ENCODE measurements around the gene COPS4. TPM values are rescaled to one million over a fixed set of nuclear protein-coding genes. Genes with fewer than 3 reads are reported as not detected.
"Not testable (repeated sequence)": the region's sequence is repeated elsewhere in the genome, so short reads cannot be mapped to it uniquely, and the experiment has no call there.

COPS4 gene
- 250 TPM for total RNA-seq (ENCODE audit: insufficient read depth, low replicate concordance)

GRCh38 chr4:83034630-83035494 lies at the start of gene COPS4:
TSS of gene COPS4 (plus strand) at chr4:83035183. CDS start at chr4:83035225, 42 bp downstream.
- DNase-seq (ENCODE audit: low spot score): peak; percentile 100

GRCh38 chr4:82987519-82987918 lies 47.5 kb upstream of the COPS4 start:
- not testable (repeated sequence) for DNase-seq (ENCODE audit: low spot score)

GRCh38 chr4:82988323-82988832 lies 46.6 kb upstream of the COPS4 start:
- DNase-seq (ENCODE audit: low spot score): no peak

DNA sequence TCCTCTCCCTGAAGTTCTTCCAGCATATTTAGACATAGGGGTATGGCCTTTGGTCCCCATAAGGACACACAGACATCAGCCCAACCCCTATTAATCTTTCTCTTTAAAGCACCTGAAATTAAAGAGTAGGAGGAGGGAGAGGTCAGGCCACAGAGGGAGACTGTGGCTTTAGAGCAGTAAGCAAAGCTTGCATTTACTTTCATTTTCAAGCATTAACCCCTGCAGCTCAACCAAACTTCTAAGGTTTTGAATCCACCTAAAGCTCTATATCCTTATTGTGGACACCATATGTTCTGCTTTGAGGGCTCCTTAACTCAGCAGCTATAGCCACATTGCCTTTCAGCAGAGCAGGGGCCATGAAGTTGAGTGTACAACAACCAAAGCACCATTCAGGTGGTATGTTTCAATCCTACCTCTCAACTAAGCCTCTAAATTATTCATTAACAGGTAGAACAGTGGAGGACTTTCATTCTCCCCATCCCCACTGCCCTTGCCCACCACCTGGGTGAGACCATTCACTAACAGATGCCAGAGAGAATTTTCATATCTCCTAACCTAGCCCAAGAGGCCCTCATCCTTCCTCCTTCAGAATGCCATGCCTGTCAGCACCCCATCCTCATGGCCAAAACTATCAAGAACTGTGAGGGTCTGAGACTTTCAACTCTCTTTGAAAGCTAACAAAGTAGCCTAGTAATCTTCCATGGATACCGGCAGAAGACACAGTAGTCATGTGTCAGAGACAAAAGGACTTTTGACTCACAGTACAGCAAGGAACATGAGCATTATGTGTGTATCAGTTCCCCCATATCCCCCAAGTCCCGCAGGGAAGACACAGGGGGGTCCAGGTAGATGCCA lies 45.2 kb upstream of the COPS4 start:
- DNase-seq (ENCODE audit: low spot score): no peak

GRCh38 chr4:82994834-82995233 lies 40.1 kb upstream of the COPS4 start:
- DNase-seq (ENCODE audit: low spot score): no peak

DNA sequence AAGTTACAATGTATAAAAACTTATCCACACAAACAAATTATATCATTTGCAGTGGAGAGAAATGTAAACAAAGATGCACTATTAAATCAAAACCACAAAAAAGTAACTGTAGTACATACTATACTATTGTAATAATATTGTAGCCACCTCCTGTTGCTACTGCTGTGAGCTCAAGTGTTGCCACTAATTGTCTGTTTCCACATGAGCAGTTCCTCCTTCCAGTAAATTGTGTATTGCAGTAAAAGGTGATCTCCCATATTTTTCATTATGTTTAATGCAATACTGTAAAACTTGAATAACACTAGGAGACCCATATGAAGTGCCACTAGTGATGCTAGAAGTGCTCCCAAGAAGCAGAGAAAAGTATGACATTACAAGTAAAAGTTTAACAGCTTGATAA lies 36.1 kb upstream of the COPS4 start:
- DNase-seq (ENCODE audit: low spot score): no peak

DNA sequence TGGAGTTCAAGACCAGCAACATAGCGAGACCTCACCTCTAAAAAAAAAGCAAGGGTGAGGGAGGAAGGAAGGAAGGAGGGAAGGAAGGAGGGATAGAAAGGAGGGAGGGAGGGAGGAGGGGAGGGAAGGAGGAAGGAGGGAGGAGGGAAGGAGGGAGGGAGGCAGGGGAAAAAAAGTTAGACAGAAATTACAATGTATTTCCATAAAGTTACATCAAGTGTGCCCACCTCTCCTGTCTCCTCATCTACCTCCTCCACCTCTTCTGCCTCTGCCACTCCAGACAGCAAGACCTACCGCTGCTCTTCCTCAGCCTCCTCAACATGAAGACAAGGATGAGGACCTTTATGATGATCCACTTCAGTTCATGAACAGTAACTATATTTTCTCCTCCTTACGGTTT lies 32.7 kb upstream of the COPS4 start:
- no peak for DNase-seq (ENCODE audit: low spot score)

GRCh38 chr4:83003044-83003791 lies 31.8 kb upstream of the COPS4 start:
- not testable (repeated sequence) for DNase-seq (ENCODE audit: low spot score)

GRCh38 chr4:83009529-83009928 lies 25.5 kb upstream of the COPS4 start:
- DNase-seq (ENCODE audit: low spot score): no peak

- peak; percentile 38 for DNase-seq (ENCODE audit: low spot score)
Observed at GRCh38 chr4:83010111-83010521, 24.9 kb upstream of the COPS4 start.

DNA sequence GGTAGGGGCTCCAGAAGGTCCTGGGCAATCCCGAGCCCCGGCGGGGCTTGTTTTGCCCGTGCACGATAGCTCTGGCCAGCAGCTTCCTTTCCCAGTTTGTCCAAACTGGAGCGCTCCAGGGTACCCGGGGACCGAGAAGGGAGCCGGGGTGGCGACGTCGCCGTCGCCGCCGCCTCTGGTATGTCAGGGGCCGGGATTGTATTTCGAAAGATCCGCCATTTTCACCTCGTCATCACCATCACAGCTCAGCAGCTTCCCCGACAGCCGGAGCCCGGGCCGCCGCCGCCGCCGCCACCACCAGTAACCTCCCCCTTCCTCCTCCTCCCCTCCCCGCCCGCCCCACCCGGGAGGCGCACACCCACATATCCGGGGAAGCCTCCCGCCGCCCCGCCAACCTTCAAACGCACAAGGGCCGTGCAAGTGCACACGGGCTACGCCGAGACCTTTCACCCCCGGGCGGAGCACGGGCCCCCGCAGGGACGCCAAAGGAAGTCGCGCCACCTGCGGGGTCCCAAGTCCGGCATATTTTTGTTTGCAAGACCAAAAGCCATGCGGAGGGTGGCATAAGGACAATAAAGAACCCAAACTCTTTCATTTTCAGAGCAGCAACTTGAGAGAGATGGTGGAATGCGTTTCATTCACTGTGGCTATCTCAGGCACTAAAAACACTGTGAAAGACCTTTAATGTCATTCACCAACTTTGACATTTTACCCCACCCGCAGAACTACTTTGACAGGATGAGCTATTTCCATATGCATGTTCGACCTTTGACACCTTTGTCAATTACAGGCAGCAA lies 24.3 kb upstream of the COPS4 start, which contains the start of gene LIN54:
Gene LIN54, minus strand, starts transcription at position 302 of the 797 bp plus-strand sequence. CDS start 25,979 bp downstream, outside the sequence.
- DNase-seq (ENCODE audit: low spot score): peak; percentile 79

GRCh38 chr4:83011689-83012199 lies 23.2 kb upstream of the COPS4 start:
- DNase-seq (ENCODE audit: low spot score): no peak

DNA sequence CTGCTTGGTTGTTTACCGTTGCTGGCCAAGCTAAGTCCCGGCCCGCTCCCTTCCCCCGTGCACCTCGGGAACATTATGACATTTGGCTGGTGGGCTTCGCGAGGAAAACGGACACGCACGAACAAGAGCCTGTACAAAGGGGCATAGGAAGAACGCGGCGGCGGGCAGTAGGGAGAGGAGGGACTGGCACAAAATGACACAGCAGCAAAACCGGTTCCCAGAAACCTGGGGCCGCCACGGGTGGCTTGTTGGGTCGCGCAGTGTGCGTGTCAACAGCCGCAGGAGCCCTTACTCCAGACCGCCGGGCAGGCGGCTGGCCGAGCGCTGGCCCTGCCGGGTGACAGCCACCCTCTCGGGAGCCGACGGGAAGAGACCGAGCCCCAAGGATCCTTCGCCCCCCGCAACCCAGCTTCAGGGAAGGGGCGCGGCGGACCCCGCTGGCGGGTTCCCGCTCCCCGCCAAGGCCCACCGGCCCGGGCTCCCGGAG lies 22.7 kb upstream of the COPS4 start:
- DNase-seq (ENCODE audit: low spot score): peak; percentile 41

DNA sequence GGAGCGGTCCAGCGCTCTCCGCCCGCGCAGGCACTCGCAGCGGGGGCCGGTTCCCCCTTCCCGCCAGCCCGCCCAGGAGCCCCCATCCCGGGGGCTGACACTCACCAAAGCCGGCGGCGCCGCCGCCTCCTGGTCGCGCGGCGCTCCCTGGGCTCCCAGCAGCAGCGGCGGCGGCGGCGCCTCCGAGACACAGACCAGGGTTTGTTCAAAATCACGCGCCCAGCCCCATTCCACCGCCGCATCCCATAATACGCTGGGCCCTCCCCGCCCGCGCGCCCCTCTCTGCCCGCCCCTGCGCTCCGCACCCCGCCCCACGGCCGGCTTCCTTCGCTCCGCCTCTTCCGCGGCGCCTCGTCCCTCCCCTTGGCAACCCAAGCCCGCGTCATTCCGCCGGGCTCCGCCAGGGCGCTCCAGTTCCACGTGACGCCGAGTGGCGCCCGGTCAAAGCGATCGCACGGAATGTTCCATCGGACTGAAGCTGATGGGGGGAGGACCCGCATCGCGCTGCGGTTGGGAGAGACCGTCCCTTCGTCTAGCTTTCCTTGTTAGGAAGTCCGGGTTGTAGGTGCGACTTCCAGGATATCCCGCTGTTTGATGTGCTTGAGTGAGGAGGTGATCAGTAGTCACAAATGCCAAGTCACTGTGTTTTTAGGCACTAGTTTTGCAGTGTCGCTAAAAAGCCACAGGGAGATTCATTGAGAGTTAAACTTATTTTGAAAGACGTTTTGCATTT lies 22.1 kb upstream of the COPS4 start:
- peak; percentile 99 for DNase-seq (ENCODE audit: low spot score)

DNA sequence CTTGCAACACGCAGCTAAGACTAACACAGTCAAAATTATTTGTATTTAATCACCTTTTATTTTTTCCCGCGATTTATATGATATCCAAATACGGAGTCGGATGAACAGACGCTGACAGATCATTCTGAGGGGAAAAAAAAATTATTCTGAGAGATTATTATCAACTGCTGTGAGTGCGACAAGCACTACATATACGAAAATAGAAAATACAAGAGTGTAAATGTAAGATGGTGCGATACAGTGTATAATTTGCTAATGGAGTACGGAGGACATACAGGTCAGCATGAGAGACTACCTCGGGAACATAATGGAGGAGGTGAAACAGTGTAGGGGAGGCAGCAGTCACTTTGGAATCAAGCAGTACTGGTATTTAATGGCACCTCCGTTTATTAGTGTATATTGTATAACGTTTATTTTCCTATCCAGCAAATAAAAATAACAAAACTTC lies 21.5 kb upstream of the COPS4 start:
- no peak for DNase-seq (ENCODE audit: low spot score)

DNA sequence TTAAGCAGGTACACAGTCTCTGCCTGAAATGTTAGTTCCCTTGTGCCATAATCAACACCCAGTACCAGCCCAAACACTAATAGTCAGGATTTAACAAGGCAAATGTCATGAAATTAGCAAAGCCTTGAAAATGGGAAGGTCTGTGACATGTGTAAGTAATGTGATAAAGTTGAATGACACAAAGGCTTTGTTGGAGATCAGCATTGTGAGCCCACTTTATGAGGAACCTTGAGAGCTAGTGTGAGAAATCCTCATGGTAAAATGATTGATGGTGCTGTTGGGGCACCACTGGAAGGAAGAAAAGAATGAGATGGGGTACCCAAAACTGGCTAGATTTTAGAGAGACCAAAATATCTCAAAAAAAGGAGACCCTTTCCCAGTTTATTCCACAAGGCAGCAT lies 21.1 kb upstream of the COPS4 start:
- no peak for DNase-seq (ENCODE audit: low spot score)

GRCh38 chr4:83019794-83020494 lies 15.0 kb upstream of the COPS4 start:
- DNase-seq (ENCODE audit: low spot score): no peak

GRCh38 chr4:83022724-83023450 lies 12.1 kb upstream of the COPS4 start:
- no peak for DNase-seq (ENCODE audit: low spot score)
